ENCODE results near the gene CCNE1. TPM values are rescaled to one million over a fixed set of nuclear protein-coding genes. Genes with fewer than 3 reads are reported as not detected.
"Not testable (repeated sequence)": the region's sequence is repeated elsewhere in the genome, so short reads cannot be mapped to it uniquely, and the experiment has no call there.

The CCNE1 gene
- total and polyA plus RNA-seq, 2 experiments from 2014 or later: 26.1 to 38.3 TPM

GRCh38 chr19:29823581-29824330, 12.0 kb downstream of the CCNE1 start:
- Histone ChIP-seq H3F3A (replicated peaks; ENCODE audit: low read depth) (no peaks in the 10 kb centered on the region), H3K36me3 (ENCODE audit: insufficient read depth) (peaks cover 30% of the 10 kb centered on the region), H3K27me3 (ENCODE audit: insufficient read depth) (no peaks in the 10 kb centered on the region), H3K4me3 (no peak overlapping the region), H3K79me2 (replicated peaks; ENCODE audit: insufficient read depth) (no peaks in the 10 kb centered on the region), H3K4me2 (no peak overlapping the region), H4K20me1 (replicated peaks; ENCODE audit: insufficient read depth) (no peaks in the 10 kb centered on the region), H3K4me1 (ENCODE audit: insufficient read depth) (no peaks in the 10 kb centered on the region), H3K9me2 (ENCODE audit: insufficient read depth) (no peaks in the 10 kb centered on the region), H3K27ac (ENCODE audit: low read depth) (no peak overlapping the region), H2AFZ (no peak overlapping the region)
- H3K4me3 Mint-ChIP-seq: no peak overlapping the region
- no peaks in the 10 kb centered on the region for H3K4me1 Mint-ChIP-seq
- no peak for ATAC-seq
- peaks cover 43% of the 10 kb centered on the region for H3K36me3 Mint-ChIP-seq (ENCODE audit: low read depth)
- H3K27me3 Mint-ChIP-seq (ENCODE audit: insufficient read depth, low read depth, poor library complexity): peaks cover 4% of the 10 kb centered on the region
- TF ChIP-seq EZH2phosphoT487 (IDR thresholded peaks at IDR 0.05; ENCODE audit: unreplicated experiment) (no peak), ZNF331 (CRISPR knock-in tag; IDR thresholded peaks at IDR 0.05; ENCODE audit: low read depth) (no peak), CTCF (conservative IDR thresholded peaks at IDR 0.05; ENCODE audit: low read depth in 2 of 2) (no peak), JUNB (IDR thresholded peaks at IDR 0.05; ENCODE audit: unreplicated experiment) (no peak), STAT1 (IDR thresholded peaks at IDR 0.05; ENCODE audit: unreplicated experiment) (no peak), ZNF462 (CRISPR knock-in tag; IDR thresholded peaks at IDR 0.05) (no peak), EZH2 (IDR thresholded peaks at IDR 0.05; ENCODE audit: low read depth, unreplicated experiment) (no peak), CREB1 (CRISPR knock-in tag; IDR thresholded peaks at IDR 0.05; ENCODE audit: low read depth) (no peak), REST (IDR thresholded peaks at IDR 0.05; ENCODE audit: unreplicated experiment) (no peak)
- H3K9me3 Mint-ChIP-seq: no peaks in the 10 kb centered on the region
- H3K27ac Mint-ChIP-seq: no peak overlapping the region
- DNase-seq (ENCODE audit: low spot score): no peak

GRCh38 chr19:29825263-29825662, 13.5 kb downstream of the CCNE1 start:
- not testable (repeated sequence) for H3K79me2 ChIP-seq (replicated peaks; ENCODE audit: insufficient read depth); H3K27ac Mint-ChIP-seq; H3F3A ChIP-seq (replicated peaks; ENCODE audit: low read depth); H3K4me3 ChIP-seq; DNase-seq (ENCODE audit: low spot score); H3K27me3 ChIP-seq (ENCODE audit: insufficient read depth); H3K4me1 Mint-ChIP-seq; H3K4me2 ChIP-seq; H4K20me1 ChIP-seq (replicated peaks; ENCODE audit: insufficient read depth); H3K4me3 Mint-ChIP-seq; H2AFZ ChIP-seq; H3K27ac ChIP-seq (ENCODE audit: low read depth); H3K9me3 Mint-ChIP-seq; H3K27me3 Mint-ChIP-seq (ENCODE audit: insufficient read depth, low read depth, poor library complexity); ATAC-seq; H3K9me2 ChIP-seq (ENCODE audit: insufficient read depth); H3K4me1 ChIP-seq (ENCODE audit: insufficient read depth)
- H3K36me3 Mint-ChIP-seq (ENCODE audit: low read depth): peaks cover 33% of the 10 kb centered on the region
- H3K36me3 ChIP-seq (ENCODE audit: insufficient read depth): peaks cover 30% of the 10 kb centered on the region
